Heart left ventricle (tissue), 13 donors: ENCODE measurements around the gene CYTH1.

Experiments used
- CTCF ChIP-seq, 12 donors: fragments of 200-600 bp; sonication (generic) in 4 of 12; IDR thresholded peaks; one replicate each; pipeline versions ENCODE4 v1.5.0 to v1.8.0; 2018 to 2022; ENCODE audit warnings: antibody characterized with exemption in 12 of 12, mild to moderate bottlenecking in 5 of 12
- POLR2A ChIP-seq, 2 donors: fragments of 450-650 bp; IDR thresholded peaks; one replicate each; pipeline ENCODE4 v1.6.1; 2017; ENCODE audit warnings: antibody characterized with exemption in 2 of 2, mild to moderate bottlenecking in 2 of 2, moderate library complexity in 2 of 2
- donor health status: ischemic (EF 13 %, LVEDD 7.1; RV severe dilation, severe dysfunction).
- donor health status: DM: no; HTN: yes; CAD: no.
- donor health status: DM: no; HTN: no; CAD: no.
- donor health status: ischemic (EF 25% LVEDD 6.9; RV normal size, moderate dysfunction).
- donor health status: ischemic (EF 25% LVEDD 5.7; RV mildly dilated, moderate dysfunction).
- donor health status: ischemic (EF 35%, LVEDD 5.7; RV mildly dilated, moderate dysfunction).
- donor health status: nonischemic (EF 11% LVEDD 7.7; RV severe dilation, severe dysfunction).
- donor health status: DM: yes; HTN: yes; CAD: no.
- donor health status: PGD.
- donor health status: ischemic (EF 29% LVEDD 5.4; RV normal size, mild dysfunction).
- donor health status: nonischemic (EF 23%, LVEDD 6.1; RV moderate dilation, normal function).

- TF ChIP-seq CTCF (IDR thresholded peaks at IDR 0.05) (no peak), POLR2A (IDR thresholded peaks at IDR 0.05) (no peak)
Observed at GRCh38 chr17:78670850-78671725, 111.0 kb downstream of the CYTH1 start.
